ENCODE results near the gene MINDY3. TPM values are rescaled to one million over a fixed set of nuclear protein-coding genes. Genes with fewer than 3 reads are reported as not detected.
"Not testable (repeated sequence)": the region's sequence is repeated elsewhere in the genome, so short reads cannot be mapped to it uniquely, and the experiment has no call there.

Gene MINDY3
- total and polyA plus RNA-seq, 10 donors: 16.1 to 35.0 (median 30.0) TPM

GRCh38 chr10:15775513-15775912 lies 84.8 kb downstream of the MINDY3 start:
- no peak for DNase-seq
- intact Hi-C loops (cut with DNase I; ENCODE audit: low total_unique reads): no loop called here
- TF ChIP-seq POLR2AphosphoS5 (IDR thresholded peaks at IDR 0.05) (no peak), POLR2A (IDR thresholded peaks at IDR 0.05) (no peak), CTCF (IDR thresholded peaks at IDR 0.05 in 8 of 11, conservative IDR thresholded peaks at IDR 0.05 in 3 of 11) (no peak)
- Histone ChIP-seq H3K27ac (no peak overlapping the region), H3K9me3 (peaks cover 0 to 26% (median 21%) of the 10 kb centered on the region in 8 donors), H3K27me3 (replicated peaks in 1 of 7) (no peaks in the 10 kb centered on the region), H3K4me3 (no peak overlapping the region), H3K36me3 (peaks cover 0 to 50% (median 26%) of the 10 kb centered on the region in 6 donors), H3K4me1 (no peaks in the 10 kb centered on the region)
- 88 to 96% (median 93%) methylated on average over 1 of the region's 1 CpG for WGBS, 5 donors

GRCh38 chr10:15774534-15774933 lies 85.8 kb downstream of the MINDY3 start:
- 79 to 85% (median 81%) methylated on average over 4 of the region's 4 CpGs for WGBS, 5 donors
- H3K27me3 ChIP-seq (replicated peaks in 1 of 7); H3K4me3 ChIP-seq; DNase-seq; intact Hi-C loops (cut with DNase I; ENCODE audit: low total_unique reads); H3K4me1 ChIP-seq; H3K27ac ChIP-seq: not testable (repeated sequence)
- H3K36me3 ChIP-seq: peaks cover 0 to 40% (median 20%) of the 10 kb centered on the region in 6 donors
- peaks cover 0 to 26% (median 21%) of the 10 kb centered on the region in 8 donors for H3K9me3 ChIP-seq

GRCh38 chr10:15764892-15765454 lies 95.3 kb downstream of the MINDY3 start:
- intact Hi-C loops (cut with DNase I; ENCODE audit: low total_unique reads): no loop called here
- no peak overlapping the region for H3K27ac ChIP-seq
- H3K27me3 ChIP-seq (replicated peaks in 1 of 7): no peaks in the 10 kb centered on the region
- WGBS, 5 donors: 84 to 92% (median 89%) methylated on average over 2 of the region's 2 CpGs
- H3K4me1 ChIP-seq: no peaks in the 10 kb centered on the region
- TF ChIP-seq CTCF (IDR thresholded peaks at IDR 0.05 in 8 of 11, conservative IDR thresholded peaks at IDR 0.05 in 3 of 11) (no peak), POLR2AphosphoS5 (IDR thresholded peaks at IDR 0.05) (no peak)
- H3K4me3 ChIP-seq: no peak overlapping the region
- H3K9me3 ChIP-seq: peaks cover 0 to 10% (median 0%) of the 10 kb centered on the region in 8 donors
- no peaks in the 10 kb centered on the region for H3K36me3 ChIP-seq
- no peak for DNase-seq

- H3K4me3 ChIP-seq: no peak overlapping the region
- no peak for DNase-seq
- H3K4me1 ChIP-seq: no peaks in the 10 kb centered on the region
- peaks cover 0 to 10% (median 0%) of the 10 kb centered on the region in 8 donors for H3K9me3 ChIP-seq
- no peaks in the 10 kb centered on the region for H3K36me3 ChIP-seq
- intact Hi-C loops (cut with DNase I; ENCODE audit: low total_unique reads): no loop called here
- no peak for TF ChIP-seq CTCF (IDR thresholded peaks at IDR 0.05 in 8 of 11, conservative IDR thresholded peaks at IDR 0.05 in 3 of 11)
- no peak for TF ChIP-seq POLR2A (IDR thresholded peaks at IDR 0.05)
- no peak for TF ChIP-seq POLR2AphosphoS5 (IDR thresholded peaks at IDR 0.05)
- H3K27ac ChIP-seq: no peak overlapping the region
- no peaks in the 10 kb centered on the region for H3K27me3 ChIP-seq (replicated peaks in 1 of 7)
- WGBS, 5 donors: 86 to 96% (median 89%) methylated on average over 8 of the region's 8 CpGs
These were observed 97.3 kb downstream of the MINDY3 start for GRCh38 chr10:15763006-15763405.

GRCh38 chr10:15762239-15762638 lies 98.1 kb downstream of the MINDY3 start:
- intact Hi-C loops (cut with DNase I; ENCODE audit: low total_unique reads); H3K4me3 ChIP-seq; H3K36me3 ChIP-seq; DNase-seq; H3K9me3 ChIP-seq; H3K27me3 ChIP-seq (replicated peaks in 1 of 7); H3K4me1 ChIP-seq; H3K27ac ChIP-seq: not testable (repeated sequence)
- 82 to 96% (median 92%) methylated on average over 5 to 6 of the region's 6 CpGs for WGBS, 5 donors

- H3K36me3 ChIP-seq; intact Hi-C loops (cut with DNase I; ENCODE audit: low total_unique reads); H3K4me1 ChIP-seq; H3K27ac ChIP-seq; DNase-seq; H3K27me3 ChIP-seq (replicated peaks in 1 of 7); H3K4me3 ChIP-seq; H3K9me3 ChIP-seq: not testable (repeated sequence)
- whole genome bisulfite sequencing, 5 donors: 94 to 99% (median 95%) methylated on average over 2 to 4 of the region's 4 CpGs
These were observed 99.1 kb downstream of the MINDY3 start for GRCh38 chr10:15761224-15761623.

Measured in spleen (tissue), 11 donors.